Mesenchymal stem cell (in vitro differentiated cells and primary cell): ENCODE data around the gene POLN.
A peak's percentile ranks its signal among the peaks of the same experiment; 100 is the strongest.

ENCODE experiments used
- DNase-seq: peaks from one replicate; pipeline ENCODE4 v3.0.0-alpha.2; 2013
- H2AFZ ChIP-seq: one replicate; pipeline ENCODE4 v1.6.1; 2013; ENCODE audit warnings: low read depth, mild to moderate bottlenecking, control low read depth, inconsistent platforms, low read length, moderate library complexity
- H2AK5ac ChIP-seq: 2 replicates; pipeline ENCODE4 v1.6.1; 2013; ENCODE audit warnings: low read length, moderate library complexity, mild to moderate bottlenecking, inconsistent platforms; ENCODE audit not compliant: severe bottlenecking
- H2BK120ac ChIP-seq: one replicate; pipeline ENCODE4 v1.6.1; 2013; ENCODE audit warnings: low read depth, mild to moderate bottlenecking, inconsistent platforms, low read length, moderate library complexity
- H2BK12ac ChIP-seq, 2 experiments: one replicate each; pipeline ENCODE4 v1.6.1; 2013; ENCODE audit warnings: inconsistent platforms in 2 of 2, low read length in 2 of 2, mild to moderate bottlenecking in 2 of 2, moderate library complexity in 2 of 2, control low read depth in 1 of 2
- H2BK15ac ChIP-seq: one replicate; pipeline ENCODE4 v1.6.1; 2013; ENCODE audit warnings: mild to moderate bottlenecking, low read depth, inconsistent platforms; ENCODE audit not compliant: poor library complexity, severe bottlenecking
- H2BK5ac ChIP-seq: 2 replicates; pipeline ENCODE4 v1.6.1; 2013; ENCODE audit warnings: low read depth, mild to moderate bottlenecking, low read length, control low read depth, inconsistent platforms; ENCODE audit not compliant: poor library complexity, severe bottlenecking
- H3K14ac ChIP-seq, 2 experiments: one replicate each; pipeline ENCODE4 v1.6.1; 2013; ENCODE audit warnings: inconsistent platforms in 2 of 2, low read length in 2 of 2, control low read depth in 1 of 2, mild to moderate bottlenecking in 1 of 2, moderate library complexity in 1 of 2
- H3K18ac ChIP-seq, 2 experiments: one replicate each; pipeline ENCODE4 v1.6.1; 2013; ENCODE audit warnings: inconsistent platforms in 2 of 2, low read length in 2 of 2, control low read depth in 1 of 2, low read depth in 1 of 2, mild to moderate bottlenecking in 1 of 2
- H3K23ac ChIP-seq, 2 experiments: one replicate each; pipeline ENCODE4 v1.6.1; 2013; ENCODE audit warnings: inconsistent platforms in 2 of 2, low read length in 2 of 2, mild to moderate bottlenecking in 2 of 2, moderate library complexity in 2 of 2, control low read depth in 1 of 2
- H3K27ac ChIP-seq: 2 replicates; pipeline ENCODE4 v1.5.1; 2013; ENCODE audit warnings: mild to moderate bottlenecking, moderate library complexity, low read length, control low read depth, inconsistent platforms; ENCODE audit not compliant: poor library complexity, severe bottlenecking
- H3K27me3 ChIP-seq, 2 experiments: 2 replicates each; pipeline versions ENCODE4 v1.6.1 to v1.7.0; 2013; ENCODE audit warnings: low read length in 2 of 2, mild to moderate bottlenecking in 2 of 2, moderate library complexity in 2 of 2, control low read depth in 1 of 2, inconsistent platforms in 1 of 2; ENCODE audit not compliant: control insufficient read depth in 1 of 2, insufficient read depth in 1 of 2
- H3K36me3 ChIP-seq, 2 experiments: 2 replicates each; pipeline versions ENCODE4 v1.6.1 to v1.7.0; 2013; ENCODE audit warnings: low read length in 2 of 2, control low read depth in 1 of 2, inconsistent platforms in 1 of 2, low read depth in 1 of 2, mild to moderate bottlenecking in 1 of 2; ENCODE audit not compliant: insufficient read depth in 2 of 2, control insufficient read depth in 1 of 2
- H3K4ac ChIP-seq, 2 experiments: one replicate each; pipeline ENCODE4 v1.6.1; 2013; ENCODE audit warnings: inconsistent platforms in 2 of 2, low read length in 2 of 2, mild to moderate bottlenecking in 2 of 2, moderate library complexity in 2 of 2, control low read depth in 1 of 2, low read depth in 1 of 2
- H3K4me1 ChIP-seq: 2 replicates; pipeline ENCODE4 v1.6.1; 2013; ENCODE audit warnings: low read depth, low read length, control low read depth; ENCODE audit not compliant: control insufficient read depth, insufficient read depth
- H3K4me2 ChIP-seq: 2 replicates; pipeline ENCODE4 v1.6.1; 2013; ENCODE audit warnings: low read length, mild to moderate bottlenecking, inconsistent platforms; ENCODE audit not compliant: poor library complexity, severe bottlenecking
- H3K4me3 ChIP-seq, 2 experiments: 2 replicates each; pipeline versions ENCODE4 v1.5.1 to v1.7.0; 2013; ENCODE audit warnings: low read length in 2 of 2, mild to moderate bottlenecking in 2 of 2, control low read depth in 1 of 2, low read depth in 1 of 2; ENCODE audit not compliant: insufficient read depth in 1 of 2
- H3K79me1 ChIP-seq: replicated peaks from 2 replicates; pipeline ENCODE4 v1.6.1; 2013; ENCODE audit warnings: mild to moderate bottlenecking, control low read depth, low read length, inconsistent platforms; ENCODE audit not compliant: poor library complexity, severe bottlenecking
- H3K9ac ChIP-seq: 2 replicates; pipeline ENCODE4 v1.7.0; 2013; ENCODE audit warnings: mild to moderate bottlenecking, low read length, moderate library complexity
- H3K9me3 ChIP-seq: 2 replicates; pipeline ENCODE4 v1.7.0; 2013; ENCODE audit warnings: mild to moderate bottlenecking, low read length; ENCODE audit not compliant: control insufficient read depth
- H4K8ac ChIP-seq: one replicate; pipeline ENCODE4 v1.6.1; 2013; ENCODE audit warnings: inconsistent platforms, mild to moderate bottlenecking, low read length, moderate library complexity
- H4K91ac ChIP-seq: one replicate; pipeline ENCODE4 v1.6.1; 2013; ENCODE audit warnings: mild to moderate bottlenecking, low read length, inconsistent platforms
- WGBS: methylation state at CpG from one replicate; pipeline ENCODE4 v1.1.7; 2013; ENCODE audit warnings: mixed read lengths; 5-methylcytosine and 5-hydroxymethylcytosine counted together

POLN gene

DNA sequence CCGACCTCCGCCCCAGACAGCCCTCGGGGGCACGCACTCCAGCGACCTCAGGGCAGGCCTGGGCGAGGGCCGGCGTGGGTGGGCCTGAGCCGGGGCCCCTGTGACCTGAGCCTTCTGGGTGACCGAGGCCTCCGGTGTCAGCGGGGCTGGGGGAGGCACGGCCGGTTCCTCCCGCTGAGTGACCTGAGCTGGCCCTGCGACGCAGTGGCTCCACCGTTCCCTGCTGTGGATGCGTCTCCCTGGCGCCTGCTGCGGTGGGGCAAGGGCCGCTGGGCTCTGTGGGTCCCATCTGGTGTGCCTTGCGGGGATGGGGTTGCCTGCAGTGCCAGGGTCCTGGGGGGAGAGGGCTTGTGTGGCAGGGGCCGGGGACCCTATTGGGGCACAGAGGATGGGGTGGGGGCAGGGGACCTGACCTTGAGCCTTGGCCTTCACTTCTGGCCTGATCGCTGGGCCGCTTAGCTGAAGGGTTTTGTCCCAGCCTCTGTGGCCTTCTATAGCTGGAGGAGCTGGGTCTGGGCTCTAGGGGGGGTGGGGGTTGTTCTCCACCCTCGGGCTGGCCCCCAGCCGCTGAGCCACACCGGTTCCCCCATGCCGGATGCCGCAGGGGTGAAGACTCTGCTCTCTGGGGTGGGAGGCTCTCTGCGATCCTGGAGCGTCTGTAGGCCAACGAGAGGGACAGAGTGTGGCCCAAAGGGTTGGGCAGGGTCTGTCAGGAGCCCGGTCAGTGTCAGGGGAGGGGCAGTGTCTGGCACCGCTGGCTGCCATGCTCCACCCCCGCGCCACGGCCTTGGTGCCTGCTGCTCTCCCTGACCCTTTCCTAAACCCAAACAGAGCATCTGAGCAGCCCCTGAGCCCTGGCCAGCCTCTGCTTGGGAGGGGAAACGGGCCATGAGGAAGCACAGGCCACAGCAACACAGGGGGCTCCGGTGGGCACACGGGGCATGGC lies 180.5 kb downstream of the POLN start:
- Histone ChIP-seq H3K18ac (no peak overlapping the region), H3K79me1 (no peaks in the 10 kb centered on the region), H2BK15ac (no peak overlapping the region), H3K9ac (no peak overlapping the region), H3K23ac (no peak overlapping the region), H3K9me3 (no peaks in the 10 kb centered on the region), H2BK5ac (no peak overlapping the region), H2BK120ac (no peak overlapping the region), H3K27me3 (peaks cover 37 to 52% of the 10 kb centered on the region in 2 experiments), H3K4me1 (peaks cover 27% of the 10 kb centered on the region), H3K4me2 (no peak overlapping the region), H2AK5ac (no peak overlapping the region), H3K36me3 (peaks cover 0 to 2% of the 10 kb centered on the region in 2 experiments), H3K27ac (no peak overlapping the region), H2AFZ (no peak overlapping the region), H3K4ac (no peak overlapping the region), H2BK12ac (no peak overlapping the region), H3K14ac (no peak overlapping the region), H4K91ac (no peak overlapping the region), H4K8ac (no peak overlapping the region), H3K4me3 (no peak overlapping the region)
- no peak for DNase-seq
- 59% methylated on average over 41 of the region's 42 CpGs for WGBS

GRCh38 chr4:2060611-2061185 lies 181.2 kb downstream of the POLN start:
- H3K79me1 ChIP-seq = no peaks in the 10 kb centered on the region
- no peak overlapping the region for H3K4ac ChIP-seq
- no peak overlapping the region for H3K4me3 ChIP-seq
- peak overlapping the region; percentile 24 for H4K8ac ChIP-seq
- no peak overlapping the region for H3K18ac ChIP-seq
- peaks cover 41 to 56% of the 10 kb centered on the region in 2 experiments for H3K27me3 ChIP-seq
- H3K14ac ChIP-seq = no peak overlapping the region
- WGBS = 12% methylated on average over 41 of the region's 54 CpGs
- no peaks in the 10 kb centered on the region for H3K9me3 ChIP-seq
- no peak overlapping the region for H2BK15ac ChIP-seq
- H2BK12ac ChIP-seq = no peak overlapping the region
- peak overlapping the region; percentile 17 for H3K4me2 ChIP-seq
- peaks cover 27% of the 10 kb centered on the region for H3K4me1 ChIP-seq
- H2AK5ac ChIP-seq = no peak overlapping the region
- no peak overlapping the region for H2BK5ac ChIP-seq
- H4K91ac ChIP-seq = no peak overlapping the region
- H3K23ac ChIP-seq = peak overlapping the region in 1 of 2 experiments; percentile 42
- no peak overlapping the region for H2AFZ ChIP-seq
- H3K36me3 ChIP-seq = peaks cover 0 to 2% of the 10 kb centered on the region in 2 experiments
- H2BK120ac ChIP-seq = no peak overlapping the region
- no peak overlapping the region for H3K9ac ChIP-seq
- no peak overlapping the region for H3K27ac ChIP-seq
- no peak for DNase-seq

- H2BK12ac ChIP-seq = no peak overlapping the region
Measured at GRCh38 chr4:2059726-2060602, 182.0 kb downstream of the POLN start.

More at GRCh38 chr4:2059726-2060602, 182.0 kb downstream of the POLN start:
- Histone ChIP-seq H3K9me3 (no peaks in the 10 kb centered on the region), H3K18ac (no peak overlapping the region), H3K9ac (no peak overlapping the region), H3K79me1 (no peaks in the 10 kb centered on the region), H3K14ac (no peak overlapping the region), H2BK5ac (no peak overlapping the region), H2BK15ac (no peak overlapping the region), H4K91ac (no peak overlapping the region), H3K4me2 (peak overlapping the region; percentile 59), H3K36me3 (peaks cover 0 to 2% of the 10 kb centered on the region in 2 experiments), H3K4me1 (peaks cover 27% of the 10 kb centered on the region), H3K23ac (no peak overlapping the region), H2AFZ (no peak overlapping the region), H2AK5ac (no peak overlapping the region), H3K4ac (no peak overlapping the region), H4K8ac (no peak overlapping the region), H3K27ac (no peak overlapping the region), H3K4me3 (peak overlapping the region in 1 of 2 experiments; percentile 33), H3K27me3 (peaks cover 44 to 60% of the 10 kb centered on the region in 2 experiments), H2BK120ac (no peak overlapping the region)
- WGBS = 3% methylated on average over 55 of the region's 102 CpGs
- DNase-seq = peak; percentile 20
